ENCODE data around the gene PRR14.
A peak's percentile ranks its signal among the peaks of the same experiment; 100 is the strongest.
"Not testable (repeated sequence)": the region's sequence is repeated elsewhere in the genome, so short reads cannot be mapped to it uniquely, and the experiment has no call there.

Gene PRR14

GRCh38 chr16:30620169-30620568 is 30.6 kb upstream of the PRR14 start:
- TF ChIP-seq POLR2A (IDR thresholded peaks at IDR 0.05; ENCODE audit: low read depth, low read length): no peak
- no peak for DNase-seq (ENCODE audit: insufficient read length, low spot score)
- no peak for FAIRE-seq

- DNase-seq (ENCODE audit: insufficient read length, low spot score) (no peak), FAIRE-seq (no peak)
- no peak for TF ChIP-seq POLR2A (IDR thresholded peaks at IDR 0.05; ENCODE audit: low read depth, low read length)
These were observed 29.0 kb upstream of the PRR14 start for GRCh38 chr16:30621765-30622164.

- no peak for DNase-seq (ENCODE audit: insufficient read length, low spot score)
- no peak for FAIRE-seq
- no peak for TF ChIP-seq POLR2A (IDR thresholded peaks at IDR 0.05; ENCODE audit: low read depth, low read length)
These were observed 28.2 kb upstream of the PRR14 start for GRCh38 chr16:30622455-30623032.

- no peak for TF ChIP-seq POLR2A (IDR thresholded peaks at IDR 0.05; ENCODE audit: low read depth, low read length)
- no peak for DNase-seq (ENCODE audit: insufficient read length, low spot score)
- no peak for FAIRE-seq
These were observed 27.1 kb upstream of the PRR14 start for GRCh38 chr16:30623536-30624283.

GRCh38 chr16:30626236-30626635 is 24.5 kb upstream of the PRR14 start:
- no peak for FAIRE-seq
- no peak for DNase-seq (ENCODE audit: insufficient read length, low spot score)
- no peak for TF ChIP-seq POLR2A (IDR thresholded peaks at IDR 0.05; ENCODE audit: low read depth, low read length)

- FAIRE-seq (peak; percentile 55), DNase-seq (ENCODE audit: insufficient read length, low spot score) (peak; percentile 44)
- no peak for TF ChIP-seq POLR2A (IDR thresholded peaks at IDR 0.05; ENCODE audit: low read depth, low read length)
These were observed 21.9 kb upstream of the PRR14 start for GRCh38 chr16:30628628-30629540.

- DNase-seq (ENCODE audit: insufficient read length, low spot score); FAIRE-seq: not testable (repeated sequence)
These were observed 18.3 kb upstream of the PRR14 start for GRCh38 chr16:30632454-30632853.

- DNase-seq (ENCODE audit: insufficient read length, low spot score) (no peak), FAIRE-seq (no peak)
- TF ChIP-seq POLR2A (IDR thresholded peaks at IDR 0.05; ENCODE audit: low read depth, low read length): no peak
These were observed 17.2 kb upstream of the PRR14 start for GRCh38 chr16:30633526-30633925.

GRCh38 chr16:30636599-30636998 is 14.2 kb upstream of the PRR14 start:
- no peak for TF ChIP-seq POLR2A (IDR thresholded peaks at IDR 0.05; ENCODE audit: low read depth, low read length)
- no peak for DNase-seq (ENCODE audit: insufficient read length, low spot score)
- no peak for FAIRE-seq

GRCh38 chr16:30637139-30637538 is 13.6 kb upstream of the PRR14 start:
- DNase-seq (ENCODE audit: insufficient read length, low spot score); FAIRE-seq: not testable (repeated sequence)

GRCh38 chr16:30637944-30638343 is 12.8 kb upstream of the PRR14 start:
- FAIRE-seq (peak; percentile 66), DNase-seq (ENCODE audit: insufficient read length, low spot score) (no peak)
- TF ChIP-seq POLR2A (IDR thresholded peaks at IDR 0.05; ENCODE audit: low read depth, low read length): no peak

GRCh38 chr16:30641378-30641982 is 9.3 kb upstream of the PRR14 start:
- no peak for TF ChIP-seq POLR2A (IDR thresholded peaks at IDR 0.05; ENCODE audit: low read depth, low read length)
- FAIRE-seq: no peak
- DNase-seq (ENCODE audit: insufficient read length, low spot score): no peak

- no peak for DNase-seq (ENCODE audit: insufficient read length, low spot score)
- FAIRE-seq: no peak
- no peak for TF ChIP-seq POLR2A (IDR thresholded peaks at IDR 0.05; ENCODE audit: low read depth, low read length)
These were observed 6.4 kb upstream of the PRR14 start for GRCh38 chr16:30644334-30644830.

- no peak for FAIRE-seq
- no peak for TF ChIP-seq POLR2A (IDR thresholded peaks at IDR 0.05; ENCODE audit: low read depth, low read length)
- no peak for DNase-seq (ENCODE audit: insufficient read length, low spot score)
These were observed 5.0 kb upstream of the PRR14 start for GRCh38 chr16:30645727-30646126.
